GM19452 (cell line): ENCODE results near the gene ECHDC1.
"Not testable (repeated sequence)": the region's sequence is repeated elsewhere in the genome, so short reads cannot be mapped to it uniquely, and the experiment has no call there.

Experiments used
- ATAC-seq: cut with Tn5 transposase; IDR thresholded peaks from one replicate; pipeline ENCODE4 v1.9.1; 2021; ENCODE audit not compliant: unreplicated experiment

Gene ECHDC1

DNA sequence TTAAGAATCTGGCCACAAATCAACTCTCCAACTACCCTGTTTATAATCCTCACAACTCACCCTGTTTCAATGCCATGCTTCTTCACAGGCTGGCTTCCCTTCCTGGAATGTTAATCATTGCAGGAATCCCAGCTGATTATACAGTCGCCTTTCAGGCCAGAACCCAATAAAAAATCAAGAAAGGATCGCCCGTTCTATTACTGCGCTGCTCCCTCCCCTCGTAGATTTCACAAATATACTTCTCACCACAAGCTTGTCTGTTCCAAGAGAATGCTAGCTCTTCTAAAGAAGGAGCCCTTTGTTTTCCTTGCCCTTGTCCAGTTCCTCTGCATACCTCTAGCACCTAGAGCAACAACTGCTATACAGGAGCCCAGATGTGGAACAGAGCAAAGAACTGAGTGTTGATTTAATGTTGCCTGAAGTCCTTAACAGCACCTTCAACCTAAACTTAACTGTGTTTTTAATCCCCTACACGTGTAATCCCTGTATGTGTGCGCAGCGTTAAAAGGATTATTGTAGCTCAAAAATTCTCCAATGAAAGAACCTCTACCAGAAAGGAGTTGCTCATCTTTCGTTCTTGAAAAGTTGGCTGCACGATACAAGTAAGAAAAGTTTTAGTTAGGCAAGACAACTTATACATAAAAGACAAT lies 988 bp downstream of the ECHDC1 start:
- peak; percentile 0 for ATAC-seq

DNA sequence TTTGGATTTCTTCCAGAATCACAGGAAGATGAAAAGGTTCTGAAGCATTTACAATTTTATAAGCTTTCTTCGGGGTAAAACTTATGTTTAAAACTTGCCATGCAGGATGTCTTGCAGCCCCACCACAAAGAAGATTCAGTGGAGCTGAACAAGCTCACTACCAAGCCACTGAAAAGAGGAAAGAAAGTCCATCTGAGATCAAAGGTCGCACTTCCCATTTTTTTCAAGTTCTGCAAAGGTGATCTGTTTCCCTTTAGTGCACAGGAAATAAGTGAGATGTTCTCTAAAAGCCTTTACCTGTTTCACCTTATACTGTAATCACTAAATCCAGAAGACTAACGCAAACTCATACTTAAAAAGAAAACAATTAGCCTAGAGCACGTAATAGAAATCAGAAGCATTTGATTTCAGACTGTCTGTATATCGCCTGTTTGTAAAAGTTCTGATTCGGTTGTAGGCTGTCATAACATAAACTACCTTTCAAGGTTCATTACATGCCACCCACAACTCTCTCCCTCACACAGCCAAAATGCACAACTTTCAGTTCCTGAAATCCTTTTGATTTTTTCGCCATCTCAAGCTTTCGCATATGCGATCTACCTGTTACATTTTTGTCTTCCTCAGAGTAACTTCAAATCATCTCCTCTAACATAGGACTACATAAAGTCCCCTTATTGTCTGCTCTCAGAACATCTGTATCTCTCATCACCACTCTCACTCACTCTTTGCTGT lies 1.8 kb downstream of the ECHDC1 start:
- peak; percentile 27 for ATAC-seq

DNA sequence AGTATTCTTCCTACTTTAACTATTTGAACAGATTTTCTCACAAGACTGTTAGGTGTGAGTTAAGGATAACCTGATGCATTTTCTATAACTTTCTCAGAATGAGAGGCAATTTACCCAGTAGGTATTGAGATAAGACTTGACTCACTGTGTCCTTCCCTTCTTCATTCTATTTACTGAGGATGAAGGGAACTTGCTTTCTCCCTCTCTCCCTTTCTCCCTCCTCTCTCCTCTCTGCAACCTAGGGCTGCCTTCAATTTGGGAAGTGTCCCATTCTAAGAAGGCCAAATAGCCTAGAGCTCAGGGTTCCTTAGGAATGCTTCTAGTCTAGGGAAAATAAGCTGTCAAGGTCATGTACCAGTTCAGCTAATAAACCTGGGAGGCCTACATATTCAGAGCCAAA lies 3.2 kb downstream of the ECHDC1 start:
- no peak for ATAC-seq

DNA sequence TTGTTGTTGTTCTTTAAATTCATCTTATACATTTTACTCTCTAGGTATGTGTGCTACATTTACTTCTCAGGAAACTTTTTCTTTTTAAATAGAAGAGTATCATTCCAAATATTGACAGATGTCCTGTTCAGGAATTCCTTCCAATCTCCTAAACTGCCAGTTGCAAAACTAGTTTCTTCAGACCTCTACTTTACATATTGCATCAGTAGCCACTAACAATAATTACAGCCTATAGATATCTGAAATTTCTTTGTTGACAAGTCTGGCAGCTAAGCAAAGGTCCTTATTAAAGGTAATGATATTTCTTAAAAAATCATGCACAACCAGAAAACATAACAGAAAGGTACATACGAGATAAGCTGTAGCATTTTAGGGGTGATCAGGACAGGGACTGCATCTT lies 4.5 kb downstream of the ECHDC1 start:
- ATAC-seq: no peak

DNA sequence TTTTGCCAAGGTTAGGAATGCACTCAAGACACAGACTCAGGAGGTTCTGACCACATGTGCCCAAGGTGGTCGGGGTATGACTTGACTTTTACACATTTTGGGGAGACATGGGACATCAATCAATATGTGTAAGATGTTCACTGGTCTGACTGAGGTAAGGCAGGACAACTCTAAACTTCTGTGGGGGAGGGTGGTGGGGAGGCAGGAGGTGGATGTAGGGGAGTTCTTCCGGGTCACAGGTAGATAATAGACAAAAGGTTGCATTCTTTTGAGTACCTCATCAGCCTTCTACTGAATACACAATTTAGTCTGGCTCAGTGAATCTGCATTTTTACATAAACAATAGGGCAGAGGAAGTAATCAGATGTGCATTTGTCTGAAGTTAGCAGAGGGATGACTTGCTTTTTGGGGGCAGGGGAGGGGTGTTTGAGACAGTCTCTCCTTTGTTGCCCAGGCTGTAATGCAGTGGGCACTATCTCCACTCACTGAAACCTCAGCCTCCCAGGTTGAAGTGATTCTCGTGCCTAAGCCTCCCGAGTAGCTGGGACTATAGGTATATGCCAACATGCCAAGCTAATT lies 10.9 kb downstream of the ECHDC1 start:
- no peak for ATAC-seq

DNA sequence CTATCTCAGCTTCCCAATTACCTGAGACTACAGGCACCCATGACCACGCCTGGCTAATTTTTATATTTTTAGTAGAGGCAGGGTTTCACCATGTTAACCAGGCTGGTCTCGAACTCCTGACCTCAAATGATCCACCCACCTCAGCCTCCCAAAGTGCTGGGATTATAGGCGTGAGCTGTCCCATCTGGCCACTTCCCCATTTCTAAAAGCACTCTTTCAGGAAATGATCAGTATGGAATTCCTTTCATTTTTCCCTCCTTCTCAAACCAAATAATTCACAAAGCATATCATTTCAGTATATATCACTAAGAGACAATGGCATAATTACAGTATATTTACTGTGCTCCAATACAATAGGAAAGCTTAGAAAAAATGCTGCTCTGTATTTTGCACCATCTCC lies 12.2 kb downstream of the ECHDC1 start:
- not testable (repeated sequence) for ATAC-seq

DNA sequence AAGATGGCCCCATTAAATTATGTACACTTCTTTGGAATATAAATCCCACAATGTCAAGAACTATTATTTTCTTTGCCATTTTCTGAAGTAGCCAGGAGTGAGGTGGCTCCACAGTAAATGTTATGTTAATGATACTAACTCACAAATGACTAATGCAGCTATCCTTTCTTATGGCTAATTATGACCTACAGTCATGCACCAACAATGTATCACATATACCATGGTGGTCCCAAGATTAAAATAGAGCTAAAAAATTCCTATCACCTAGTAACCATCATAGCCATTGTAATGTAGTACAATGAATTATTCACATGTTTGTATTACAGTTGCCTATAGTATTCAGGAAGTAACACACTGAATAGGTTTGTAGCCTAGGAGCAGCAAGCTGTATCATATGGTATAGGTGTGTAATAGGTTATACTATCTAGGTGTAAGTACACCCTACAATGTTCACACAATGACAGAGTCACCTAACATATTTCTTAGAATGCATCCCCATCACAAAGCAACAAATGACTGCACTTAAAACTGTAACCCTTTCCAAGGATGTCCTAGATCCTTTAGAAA lies 15.3 kb downstream of the ECHDC1 start:
- no peak for ATAC-seq

DNA sequence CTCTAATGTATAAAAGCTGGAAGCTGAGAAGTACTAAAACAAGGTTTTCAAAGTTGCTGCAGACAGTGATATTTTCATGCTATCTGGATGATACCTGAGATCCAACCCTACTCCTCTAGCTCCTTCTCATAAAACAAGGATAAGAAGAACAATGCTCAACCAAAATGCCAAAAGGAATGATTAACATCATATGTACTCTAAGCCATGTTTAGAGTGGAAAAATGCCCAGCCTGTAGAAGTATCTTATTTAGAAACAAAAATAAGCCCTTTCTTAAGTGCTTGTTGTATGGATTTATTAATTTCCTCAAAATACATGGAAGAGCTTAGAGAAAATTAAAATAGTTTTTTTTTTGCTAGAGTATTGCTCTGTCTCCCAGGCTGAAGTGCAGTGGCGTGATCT lies 23.7 kb downstream of the ECHDC1 start:
- ATAC-seq: no peak

DNA sequence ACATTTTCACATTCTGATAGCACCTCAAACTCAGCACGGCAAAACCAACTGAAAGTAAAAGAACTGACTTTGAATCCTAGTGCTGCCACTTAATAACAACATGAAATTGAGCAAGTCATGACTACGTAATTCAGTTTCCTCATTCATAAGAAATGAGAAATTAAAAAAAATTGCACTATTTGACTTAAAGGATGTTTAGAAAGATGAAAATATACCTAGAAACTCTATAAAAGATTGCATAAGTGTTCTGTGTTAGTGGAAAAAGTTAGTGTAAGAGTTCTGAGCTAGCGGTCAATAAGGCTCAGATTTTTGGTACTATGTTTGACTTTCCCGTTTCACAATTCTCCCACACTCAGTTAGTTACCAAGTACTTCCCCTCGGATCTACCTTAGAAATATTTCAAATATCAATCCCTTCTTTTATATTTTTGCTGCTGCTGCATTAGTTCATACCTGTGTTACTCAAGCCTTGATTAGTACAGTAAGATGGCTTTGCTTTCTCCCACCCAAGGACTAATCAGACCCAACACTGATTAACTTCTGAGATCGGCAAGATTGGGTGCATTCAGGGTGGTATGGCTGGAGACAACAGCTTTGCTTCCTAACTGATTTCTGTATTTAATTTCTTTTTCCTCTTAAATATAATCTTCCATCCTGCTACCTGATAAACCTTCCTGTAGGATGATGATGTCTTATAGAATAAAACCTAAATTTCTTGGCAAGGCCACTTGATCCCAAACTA lies 25.9 kb downstream of the ECHDC1 start:
- no peak for ATAC-seq

DNA sequence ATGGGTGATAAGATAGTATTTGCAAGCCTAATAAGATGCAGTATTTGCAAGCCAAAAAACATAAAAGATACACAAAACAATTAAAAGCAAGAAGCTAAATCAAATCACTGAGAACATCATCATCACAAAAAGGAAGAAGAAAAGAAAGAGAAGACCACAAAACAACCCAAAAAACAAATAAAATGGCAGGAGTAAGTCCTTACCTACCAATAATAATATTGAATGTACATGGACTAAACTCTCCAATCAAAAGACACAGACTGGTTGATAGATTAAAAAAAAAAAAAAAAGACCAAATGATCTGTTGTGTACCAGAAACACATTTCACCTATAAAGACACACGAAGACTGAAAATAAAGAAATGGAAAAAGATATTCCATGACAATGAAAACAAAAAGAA lies 37.7 kb downstream of the ECHDC1 start:
- no peak for ATAC-seq

DNA sequence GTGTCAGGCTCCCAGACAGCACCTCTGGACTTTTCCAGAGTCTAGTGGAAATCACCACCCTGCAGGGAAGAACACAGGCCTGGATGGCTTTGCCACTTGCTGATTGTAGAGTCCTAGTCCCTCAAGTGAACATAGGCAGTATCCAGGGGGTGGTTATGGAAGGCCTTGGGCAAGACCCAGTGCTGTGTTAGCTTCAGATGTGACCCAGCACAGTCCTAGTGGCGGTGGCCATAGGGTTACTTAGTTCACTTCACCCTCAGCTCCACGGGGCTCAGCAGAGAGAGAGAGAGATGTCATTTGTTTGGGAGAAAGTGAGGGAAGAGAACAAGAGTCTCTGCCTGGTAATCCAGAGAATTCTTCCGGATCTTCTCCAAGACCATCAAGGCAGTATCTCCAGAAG lies 39.5 kb downstream of the ECHDC1 start:
- no peak for ATAC-seq

DNA sequence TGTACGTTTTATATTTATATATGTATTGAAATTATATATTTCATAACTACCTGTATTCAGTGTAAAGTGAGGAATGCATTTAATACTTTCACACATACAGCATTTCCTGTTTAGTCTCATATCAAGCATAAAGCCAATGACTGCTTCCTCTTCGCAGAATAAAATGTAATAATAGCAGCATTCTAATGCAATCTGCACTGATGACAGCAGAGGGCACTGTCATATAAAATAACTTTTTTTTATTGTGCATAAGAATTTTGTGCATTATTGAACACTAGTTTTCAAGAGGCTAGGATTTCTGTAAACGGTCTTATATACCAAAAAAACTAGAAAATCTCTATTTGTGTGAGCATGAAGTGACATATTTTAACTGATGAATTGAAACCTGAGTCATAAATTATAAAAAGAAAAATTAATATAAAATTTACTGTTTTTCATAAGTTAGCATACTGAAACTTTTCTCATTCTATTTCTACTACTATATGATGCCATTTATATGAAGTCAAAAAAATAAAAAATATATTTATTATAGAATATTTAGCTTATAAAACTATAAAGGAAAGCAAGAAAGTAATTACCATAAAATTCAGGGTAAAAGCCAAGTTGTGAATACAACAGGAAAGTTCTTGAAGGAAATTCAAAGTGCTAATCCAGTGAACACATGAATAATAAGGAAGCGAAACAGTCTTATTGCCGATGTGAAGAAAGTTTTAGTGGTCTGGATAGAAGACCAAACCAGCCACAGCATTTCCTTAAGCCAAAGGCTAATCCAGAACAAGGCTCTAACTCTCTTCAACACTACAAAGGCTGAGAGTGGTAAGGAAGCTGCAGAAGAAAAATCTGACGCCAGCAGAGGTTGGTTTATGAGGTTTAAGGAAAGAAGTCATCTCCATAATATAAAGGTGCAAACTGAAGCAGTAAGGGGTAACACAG lies 40.4 kb downstream of the ECHDC1 start:
- no peak for ATAC-seq

DNA sequence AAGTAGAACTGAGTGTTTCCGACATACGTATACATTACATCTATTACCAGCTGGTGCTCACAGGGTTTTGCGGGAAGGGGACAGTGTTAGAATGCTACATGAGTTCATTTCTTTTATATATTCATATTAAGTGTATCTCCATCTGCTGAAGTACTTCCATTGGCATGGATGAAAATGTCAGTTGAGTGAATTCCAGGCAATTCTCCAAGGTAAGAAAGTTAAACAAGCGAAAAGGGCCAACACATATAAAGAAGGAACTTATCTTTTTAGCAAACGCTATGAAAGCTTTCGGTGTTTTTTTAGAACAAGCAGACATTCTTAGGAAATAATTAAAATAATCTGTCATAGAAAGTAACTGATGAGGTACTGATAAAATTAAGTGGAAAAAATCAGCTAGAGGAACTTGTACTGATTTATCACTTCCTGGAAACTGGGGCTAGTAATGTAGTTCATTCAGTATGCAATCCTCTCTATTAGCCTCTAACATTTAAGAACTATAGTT lies 42.2 kb downstream of the ECHDC1 start:
- no peak for ATAC-seq

DNA sequence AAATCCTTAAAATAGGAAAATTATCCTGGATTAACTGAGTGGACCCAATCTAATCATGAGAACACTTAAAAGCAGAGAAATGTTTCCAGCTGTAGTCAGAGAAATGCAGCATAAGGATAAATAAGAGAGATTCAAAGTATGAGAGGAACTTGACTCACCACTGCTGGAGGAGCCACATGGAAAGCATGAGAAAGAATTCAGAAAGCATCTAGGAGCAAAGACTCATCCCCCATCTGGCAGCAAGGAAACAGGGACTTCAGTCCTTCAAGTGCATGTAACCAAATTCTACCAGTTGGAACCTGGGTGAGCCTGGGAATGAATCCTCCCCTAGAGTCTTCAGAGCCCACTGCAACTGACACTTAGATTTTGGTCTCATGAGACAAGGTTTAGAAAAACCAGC lies 43.0 kb downstream of the ECHDC1 start:
- no peak for ATAC-seq

DNA sequence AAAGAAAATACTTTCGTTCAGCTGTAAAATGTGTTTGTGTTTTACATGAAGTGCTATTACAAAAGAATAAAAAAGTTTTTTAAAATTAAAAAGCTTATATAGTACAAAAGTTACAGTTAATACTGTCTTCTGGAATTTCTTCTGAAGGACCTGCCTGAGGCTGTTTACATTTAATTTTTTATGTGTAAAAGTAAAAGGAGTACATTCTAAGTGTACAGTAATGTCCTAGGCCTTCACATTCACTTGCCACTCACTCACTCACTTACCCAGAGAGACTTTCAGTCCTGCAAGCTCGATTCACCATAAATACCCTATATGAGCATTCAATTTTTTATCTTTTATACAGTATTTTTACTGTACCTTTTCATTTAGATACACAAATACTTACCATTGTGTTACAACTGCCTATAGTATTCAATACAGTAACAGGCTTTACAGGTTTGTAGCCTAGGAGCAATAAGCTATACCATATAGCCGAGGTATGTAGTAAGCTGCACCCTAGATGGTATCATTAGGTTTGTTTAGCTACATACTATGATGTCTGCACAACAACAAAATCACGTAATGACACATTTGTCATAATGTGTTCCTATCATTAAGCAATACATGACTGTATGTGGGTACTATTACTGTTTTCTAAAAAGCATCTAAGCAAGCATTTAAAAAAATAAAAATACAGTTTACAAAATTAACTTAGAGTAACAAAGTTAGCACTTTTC lies 43.7 kb downstream of the ECHDC1 start:
- ATAC-seq: no peak

DNA sequence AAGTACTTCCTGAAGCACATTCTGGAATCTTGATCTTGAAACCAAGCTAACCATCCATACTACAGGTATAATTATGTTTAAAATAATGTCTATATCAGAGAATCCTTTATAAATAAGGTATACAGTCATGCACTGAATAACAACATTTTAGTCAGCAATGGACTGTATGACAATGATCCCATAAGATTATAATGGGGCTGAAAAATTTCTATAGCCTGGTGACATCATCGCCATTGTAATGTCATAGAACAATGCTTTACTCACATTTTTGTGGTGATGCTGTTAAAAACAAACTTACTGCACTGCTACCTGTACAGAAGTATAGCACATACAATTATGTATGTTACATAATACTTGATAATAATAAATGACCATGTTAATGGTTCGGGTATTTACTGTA lies 44.9 kb downstream of the ECHDC1 start:
- ATAC-seq: no peak

DNA sequence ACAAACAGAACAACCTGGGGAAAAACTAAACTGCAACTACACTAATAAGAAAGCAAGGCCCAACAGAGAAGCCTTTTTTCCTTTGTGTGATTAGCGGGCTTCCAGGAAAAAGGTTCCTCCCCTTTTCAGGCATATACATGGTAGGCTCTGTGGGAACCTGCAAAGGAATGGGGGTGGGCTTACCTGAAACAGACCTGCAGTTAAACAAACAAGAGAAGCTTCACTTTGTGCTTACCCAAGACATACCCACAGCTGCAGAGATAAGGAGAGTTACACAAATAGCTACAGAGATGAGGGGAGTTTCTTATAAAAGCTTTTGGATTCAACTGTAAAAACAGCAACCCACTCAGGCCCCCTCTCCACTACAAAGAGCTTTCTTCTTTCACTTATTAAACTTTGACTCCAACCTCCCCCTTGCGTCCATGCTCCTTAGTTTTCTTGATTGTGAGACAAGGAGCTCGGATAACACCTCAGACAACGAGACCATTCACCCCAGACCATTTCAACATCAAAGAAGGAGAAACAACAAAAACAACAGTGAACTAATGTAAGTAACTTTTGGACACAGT lies 45.8 kb downstream of the ECHDC1 start:
- ATAC-seq: no peak

DNA sequence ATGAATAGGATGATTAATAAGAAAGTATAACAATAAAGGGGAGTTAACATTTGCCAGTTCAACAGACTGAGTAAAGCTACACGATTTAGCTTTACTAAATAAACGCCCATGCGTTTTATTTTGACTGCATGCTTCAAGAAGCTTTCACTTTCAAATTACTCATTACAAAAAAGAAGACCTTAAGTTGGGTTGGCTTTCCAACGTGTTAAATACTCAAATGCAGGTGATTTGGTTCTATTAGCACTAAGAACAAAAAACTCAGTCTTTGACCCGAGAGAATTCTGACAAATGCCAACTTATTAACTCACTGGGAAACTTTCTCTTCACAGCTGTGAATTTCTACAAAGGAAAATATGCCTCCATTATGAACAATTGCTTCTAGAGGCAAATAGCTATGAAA lies 51.9 kb downstream of the ECHDC1 start:
- ATAC-seq: peak; percentile 79
